HG02588 (cell line): ENCODE data around the gene DKK3.

ENCODE experiments used
- ATAC-seq: cut with Tn5 transposase; IDR thresholded peaks from one replicate; pipeline ENCODE4 v1.9.1; 2021; ENCODE audit warnings: mild to moderate bottlenecking, moderate library complexity; ENCODE audit not compliant: unreplicated experiment

The DKK3 gene

DNA sequence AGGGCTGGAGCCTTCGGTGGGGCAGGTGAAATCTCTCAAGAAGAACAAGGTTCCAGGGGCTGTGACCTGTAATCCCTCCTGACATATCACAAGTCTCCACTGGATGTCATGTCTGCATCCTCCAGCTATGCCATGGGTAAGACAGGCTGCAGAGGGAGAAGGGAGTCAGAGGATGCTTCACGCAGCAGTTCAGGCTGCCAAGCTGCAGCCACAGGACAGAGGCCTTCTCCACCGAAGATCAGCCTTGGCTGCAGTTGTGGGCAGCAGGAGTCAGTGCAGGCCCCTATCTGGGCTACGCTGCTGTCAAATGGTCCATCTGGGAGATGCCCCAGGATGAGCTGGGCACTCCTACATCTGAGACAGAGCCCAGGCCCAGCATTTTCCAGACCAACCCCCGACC is 25.0 kb downstream of the DKK3 start:
- no peak for ATAC-seq

GRCh38 chr11:11982975-11983374 is 25.5 kb downstream of the DKK3 start:
- no peak for ATAC-seq

DNA sequence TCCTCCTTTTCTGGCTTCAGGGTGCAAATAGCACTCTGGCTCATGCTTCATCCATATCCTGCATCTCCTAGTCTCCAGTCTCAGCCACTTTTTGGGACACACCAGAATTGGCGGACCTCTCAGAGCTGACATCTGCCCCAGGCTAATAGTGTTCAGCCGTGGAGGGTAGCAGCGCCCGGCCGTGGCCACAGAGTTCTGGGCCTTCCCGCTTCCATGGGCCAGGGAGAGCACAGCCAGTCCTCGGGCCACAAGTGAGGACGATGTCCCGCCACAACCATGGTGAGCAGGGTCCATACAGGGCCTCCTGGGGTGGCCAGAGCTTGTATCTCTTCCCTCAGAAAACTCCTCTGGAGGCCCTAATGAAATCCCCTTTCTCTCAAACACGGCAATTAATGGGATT is 26.0 kb downstream of the DKK3 start:
- ATAC-seq, result no peak

DNA sequence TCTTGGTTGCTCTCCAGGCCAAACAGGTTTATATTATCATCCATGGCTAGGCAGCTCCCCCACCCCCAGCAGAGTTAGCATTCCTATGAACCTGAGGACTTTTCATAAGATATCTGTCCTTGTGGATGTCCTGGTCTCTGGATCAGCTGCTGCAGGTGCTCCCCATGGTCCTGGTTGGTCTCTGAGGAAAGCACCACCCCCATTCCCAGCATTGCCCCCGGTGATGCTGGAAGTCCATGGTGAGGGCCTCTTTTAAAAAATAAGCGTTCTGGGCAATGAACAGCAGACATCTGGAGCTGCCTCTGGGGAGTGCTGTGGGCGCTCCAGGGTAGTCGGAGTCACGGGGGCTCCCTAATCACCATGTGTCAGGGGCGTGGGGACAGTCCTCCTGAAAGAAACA is 26.6 kb downstream of the DKK3 start:
- ATAC-seq, result no peak

DNA sequence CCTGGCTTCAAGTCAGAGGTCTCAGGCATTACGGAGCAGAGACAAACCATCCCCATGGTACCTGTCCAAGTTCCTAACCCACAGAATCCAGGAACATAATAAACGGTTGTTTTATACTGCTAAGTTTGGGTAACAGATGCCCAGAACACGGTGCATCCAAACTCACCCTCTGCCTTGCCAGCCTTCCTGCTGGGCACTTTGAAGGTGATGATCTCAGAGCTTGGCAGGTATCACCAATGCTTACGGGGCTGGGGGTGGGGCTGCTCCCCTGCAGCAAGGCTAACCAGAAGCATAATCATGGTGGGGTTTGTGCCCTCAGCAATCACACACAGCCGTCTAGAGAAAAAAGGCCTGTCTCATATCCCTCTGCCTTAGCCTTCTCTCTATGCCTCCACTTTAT is 27.1 kb downstream of the DKK3 start:
- no peak for ATAC-seq

DNA sequence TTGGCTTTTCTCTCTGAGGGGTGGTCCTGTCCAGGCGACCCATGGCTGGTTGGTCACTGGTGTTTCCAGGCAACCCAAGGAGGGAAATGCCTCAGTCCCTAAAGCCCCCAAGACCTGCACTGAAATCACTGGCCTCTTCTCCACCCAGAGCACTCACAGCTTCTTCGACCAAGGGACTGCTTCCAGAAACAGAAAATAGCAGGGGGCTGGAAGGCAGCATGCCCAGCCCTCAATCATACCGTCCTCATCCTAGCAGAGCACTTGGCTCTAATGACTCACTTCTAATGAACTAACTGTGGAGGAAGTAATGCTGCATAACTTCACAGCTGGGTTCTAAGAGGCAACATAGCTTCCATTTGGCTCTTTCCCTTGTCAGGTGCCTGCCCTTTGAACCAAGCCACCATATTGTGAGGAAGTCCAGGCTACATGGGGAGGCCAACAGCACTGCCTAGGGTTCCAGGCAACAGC is 27.6 kb downstream of the DKK3 start:
- ATAC-seq, result no peak

DNA sequence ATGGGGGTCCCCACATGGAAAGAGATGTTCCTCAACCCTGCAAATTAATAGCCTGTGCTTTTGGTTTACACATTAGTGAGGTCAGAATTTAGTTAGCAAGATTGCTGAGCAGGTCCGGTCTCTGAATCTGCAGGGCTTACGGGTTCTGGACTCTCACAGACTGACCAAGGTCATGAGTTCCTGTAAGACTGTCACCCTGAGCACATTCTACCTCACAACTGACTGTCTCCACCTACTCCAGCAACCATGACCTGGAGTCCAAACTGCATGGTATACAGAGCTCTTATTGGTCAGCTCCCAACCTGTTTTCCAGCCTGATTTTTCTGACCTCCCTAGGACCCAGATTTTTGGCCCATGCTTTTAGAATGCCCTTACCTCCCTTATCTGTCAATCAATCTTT is 28.2 kb downstream of the DKK3 start:
- ATAC-seq, result no peak

GRCh38 chr11:11979488-11980117 is 28.8 kb downstream of the DKK3 start:
- no peak for ATAC-seq

DNA sequence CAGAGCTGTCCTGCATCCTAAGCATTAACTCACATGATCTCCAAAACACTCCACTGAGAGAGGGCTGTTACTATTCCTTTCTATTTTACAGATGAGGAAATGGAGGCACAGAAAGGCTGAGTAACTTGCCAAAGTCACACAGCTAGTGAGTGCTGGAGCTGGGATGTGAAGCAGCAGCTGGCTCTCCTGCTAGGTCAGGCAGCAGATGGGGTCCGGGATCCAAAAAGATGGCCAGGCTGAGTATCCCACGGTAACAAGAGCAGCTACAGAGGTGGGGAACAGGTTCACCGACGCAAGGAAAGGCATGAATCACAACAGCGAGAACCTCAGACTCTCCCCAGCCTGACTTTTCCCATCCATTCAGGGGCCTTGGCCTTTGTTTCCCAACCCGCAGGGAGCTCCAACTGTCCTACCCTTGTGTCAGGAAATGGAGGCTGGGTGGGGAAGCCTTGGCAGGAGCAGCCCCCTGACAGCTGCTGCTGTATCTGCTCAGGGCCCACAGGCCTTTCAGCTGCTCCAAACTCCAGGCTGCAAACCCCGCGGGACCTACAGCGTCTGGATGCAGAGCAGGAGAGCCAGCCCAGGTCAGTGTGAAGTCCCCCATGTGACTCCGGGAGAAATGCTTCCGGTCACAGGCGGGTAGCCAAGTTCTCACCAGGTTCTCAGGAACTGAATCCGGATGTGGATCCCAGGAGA is 29.5 kb downstream of the DKK3 start:
- ATAC-seq, result no peak

DNA sequence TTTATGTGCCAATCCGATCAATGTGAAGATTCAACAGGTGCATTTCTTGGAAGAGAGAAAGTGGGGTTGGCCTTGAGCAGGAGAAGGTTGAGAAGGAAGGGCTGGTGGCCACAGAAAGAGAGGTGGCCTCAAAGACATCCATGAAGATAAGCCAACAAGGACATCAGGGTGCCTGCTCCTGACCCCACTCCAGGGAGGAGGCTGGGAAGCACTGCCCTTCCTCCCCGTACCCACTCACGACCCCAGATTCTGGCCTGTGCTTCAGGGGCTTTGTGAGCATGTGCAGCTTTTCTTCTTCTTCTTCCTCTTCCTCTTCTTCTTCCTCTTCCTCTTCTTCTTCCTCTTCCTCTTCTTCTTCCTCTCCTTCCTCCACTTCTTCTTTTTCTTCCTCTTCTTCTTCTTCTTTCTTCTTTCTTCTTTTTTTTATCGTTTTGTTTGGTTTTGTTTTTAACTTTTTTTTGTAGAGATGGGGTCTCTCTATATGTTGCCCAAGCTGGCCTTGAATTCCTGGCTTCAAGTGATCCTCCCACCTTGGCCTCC is 30.3 kb downstream of the DKK3 start:
- no peak for ATAC-seq

GRCh38 chr11:11977206-11977938 is 31.1 kb downstream of the DKK3 start:
- no peak for ATAC-seq

DNA sequence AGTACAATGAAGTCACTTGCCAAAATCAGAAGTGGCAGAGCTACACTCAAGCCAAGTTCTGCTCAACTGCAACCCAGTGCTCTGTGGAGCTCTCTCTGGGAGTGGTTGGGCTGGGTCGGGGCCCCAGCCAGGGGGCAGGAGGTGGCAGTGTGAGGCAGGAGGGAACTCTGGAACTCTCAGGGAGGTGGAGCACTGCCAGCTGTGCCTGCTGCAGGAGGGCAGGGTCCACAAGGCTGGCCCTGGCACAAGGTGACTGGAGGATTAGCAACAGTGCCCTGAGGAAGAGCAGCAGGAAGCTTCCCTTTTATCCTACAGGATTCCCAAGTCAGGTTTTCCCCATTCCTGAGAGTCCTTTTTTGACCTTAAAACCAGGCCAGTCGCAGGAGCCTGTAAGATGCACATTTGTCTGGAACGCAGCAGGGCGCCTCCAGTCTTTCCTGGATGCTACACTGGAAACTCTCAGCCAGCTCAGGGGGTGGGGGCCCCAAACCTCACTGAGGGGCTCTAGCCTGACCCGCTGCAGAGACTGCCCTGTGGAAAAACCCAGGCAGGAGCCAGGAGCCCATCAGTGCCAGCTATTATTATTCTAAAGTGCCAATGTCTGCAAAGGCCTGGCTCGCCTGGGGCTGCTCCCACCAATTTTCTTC is 31.8 kb downstream of the DKK3 start:
- ATAC-seq, result no peak

DNA sequence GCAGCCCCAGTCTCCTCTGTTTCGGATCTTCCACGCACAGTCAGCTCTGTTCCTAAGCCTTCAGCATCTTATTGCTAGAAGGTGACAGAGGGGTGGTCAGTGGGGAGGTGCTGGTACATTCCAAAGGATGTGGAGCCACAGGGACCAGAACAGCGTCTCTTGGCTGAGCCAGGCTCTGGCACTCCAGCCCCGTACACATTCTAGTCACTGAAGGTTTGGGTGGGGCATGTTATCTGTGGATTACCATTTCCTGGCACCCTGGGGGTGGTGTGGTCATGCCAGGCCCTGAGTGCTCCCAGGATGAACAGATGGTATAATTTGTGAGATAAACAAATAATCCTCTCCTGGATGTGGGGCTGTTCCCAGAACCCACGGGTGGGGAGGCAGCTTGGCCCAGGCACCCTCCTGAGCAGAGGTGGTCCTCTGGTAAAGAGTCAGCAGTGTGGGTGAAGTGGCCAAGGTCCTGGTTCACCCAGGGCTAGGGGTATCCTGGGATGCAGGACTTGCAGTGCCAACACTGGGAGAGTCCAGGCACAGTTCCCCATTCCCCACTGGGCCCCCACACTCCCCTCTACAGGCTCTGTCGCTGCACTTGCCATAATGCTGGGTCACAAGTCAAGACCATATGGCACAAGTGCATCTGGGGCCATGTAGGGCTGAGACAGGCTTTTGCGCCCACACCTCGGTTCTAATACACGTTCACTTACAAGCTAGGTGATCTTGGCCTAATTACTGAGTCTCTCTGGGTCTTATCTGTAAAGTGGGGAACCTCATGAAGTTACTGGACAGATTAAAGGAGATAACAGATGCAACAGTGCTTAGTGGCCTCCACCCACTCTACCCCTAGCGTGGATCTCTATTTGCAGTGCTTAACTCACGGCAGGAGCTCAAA is 33.0 kb downstream of the DKK3 start:
- ATAC-seq, result no peak

GRCh38 chr11:11973866-11974265 is 34.6 kb downstream of the DKK3 start:
- no peak for ATAC-seq

- ATAC-seq, result no peak
Observed at GRCh38 chr11:11973361-11973800, 35.0 kb downstream of the DKK3 start.

- ATAC-seq, result no peak
Observed at GRCh38 chr11:11972730-11973341, 35.6 kb downstream of the DKK3 start.

DNA sequence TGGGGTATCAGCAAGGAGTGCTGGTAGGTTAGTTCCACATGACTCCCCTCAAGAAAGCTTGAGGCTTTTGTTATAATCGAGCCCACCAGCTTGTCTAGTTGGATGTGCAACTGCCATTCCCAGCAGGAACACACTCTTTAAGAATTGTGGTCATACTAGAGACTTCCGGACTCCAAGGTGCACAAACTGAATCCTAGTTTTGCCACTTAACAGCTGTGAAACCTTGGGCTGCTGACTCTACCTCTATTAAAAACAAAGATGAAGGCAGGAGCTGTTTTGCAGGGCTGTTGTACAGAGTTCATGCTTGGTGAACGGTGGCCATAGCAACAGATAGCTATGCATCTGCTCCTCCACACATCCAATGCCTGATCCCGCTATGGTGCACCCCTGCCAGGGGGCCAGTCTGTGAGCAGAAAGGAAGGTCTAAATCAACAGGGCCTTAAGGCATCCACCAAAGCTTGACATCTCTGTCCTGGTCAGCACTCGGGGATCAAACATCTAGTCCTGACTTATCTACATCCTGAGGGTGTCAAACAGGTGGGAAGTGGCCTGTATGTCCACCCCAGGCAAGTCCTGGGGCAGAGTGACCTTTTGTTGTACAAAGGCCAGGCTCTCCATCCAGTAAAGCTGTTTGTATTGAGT is 36.4 kb downstream of the DKK3 start:
- no peak for ATAC-seq

- ATAC-seq, result no peak
Observed at GRCh38 chr11:11970556-11970955, 37.9 kb downstream of the DKK3 start.
